ENCODE results near the gene DCP2.
A peak's percentile ranks its signal among the peaks of the same experiment; 100 is the strongest.

The DCP2 gene

GRCh38 chr5:113048931-113049330 is 72.3 kb downstream of the DCP2 start:
- DNase-seq: no peak

GRCh38 chr5:113050721-113051382 is 74.3 kb downstream of the DCP2 start:
- DNase-seq: no peak

- no peak for DNase-seq
Observed at GRCh38 chr5:113052041-113052795, 75.6 kb downstream of the DCP2 start.

GRCh38 chr5:113053511-113053995 is 77.0 kb downstream of the DCP2 start:
- no peak for DNase-seq

GRCh38 chr5:113054899-113055298 is 78.3 kb downstream of the DCP2 start:
- DNase-seq: no peak

GRCh38 chr5:113056988-113057387 is 80.4 kb downstream of the DCP2 start:
- DNase-seq: no peak

GRCh38 chr5:113057557-113057984 is 81.0 kb downstream of the DCP2 start:
- peak; percentile 25 for DNase-seq

GRCh38 chr5:113058269-113058668 is 81.7 kb downstream of the DCP2 start:
- peak; percentile 68 for DNase-seq

GRCh38 chr5:113058706-113059226 is 82.2 kb downstream of the DCP2 start:
- DNase-seq: peak; percentile 87

- DNase-seq: peak; percentile 98
Observed at GRCh38 chr5:113059232-113060040, 82.8 kb downstream of the DCP2 start.

- DNase-seq: peak; percentile 59
Observed at GRCh38 chr5:113060408-113061025, 83.9 kb downstream of the DCP2 start.

GRCh38 chr5:113061846-113062780 is 85.5 kb downstream of the DCP2 start:
- DNase-seq: peak; percentile 98

GRCh38 chr5:113062869-113063508 is 86.4 kb downstream of the DCP2 start:
- peak; percentile 52 for DNase-seq

GRCh38 chr5:113063927-113064326 is 87.3 kb downstream of the DCP2 start:
- no peak for DNase-seq

- no peak for DNase-seq
Observed at GRCh38 chr5:113064806-113065205, 88.2 kb downstream of the DCP2 start.

GRCh38 chr5:113065626-113066025 is 89.0 kb downstream of the DCP2 start:
- DNase-seq: no peak

GRCh38 chr5:113067635-113068344 is 91.2 kb downstream of the DCP2 start:
- DNase-seq: no peak

- no peak for DNase-seq
Observed at GRCh38 chr5:113068559-113068958, 92.0 kb downstream of the DCP2 start.

All from NCI-H69 (cell line).